ENCODE data around the gene EIF5A. TPM values are rescaled to one million over a fixed set of nuclear protein-coding genes. Genes with fewer than 3 reads are reported as not detected.

The EIF5A gene
- total RNA-seq = 435 and 611 TPM in 2 replicates

GRCh38 chr17:7306911-7307685, at the start of gene EIF5A:
TSS of gene EIF5A (plus strand) at chr17:7307628. CDS start at chr17:7309636, 2,008 bp downstream.

GRCh38 chr17:7262192-7262934, 45.1 kb upstream of the EIF5A start, which contains the start of gene CLDN7:
TSS of gene CLDN7 (minus strand) at chr17:7262478. CDS start at chr17:7262043, 435 bp downstream.

GRCh38 chr17:7281074-7281952, 26.1 kb upstream of the EIF5A start, which contains the start of gene SLC2A4:
TSS of gene SLC2A4 (plus strand) at chr17:7281718. CDS start at chr17:7281935, 217 bp downstream.

GRCh38 chr17:7294614-7295153, 12.7 kb upstream of the EIF5A start, which contains the start of gene YBX2:
TSS of gene YBX2 (minus strand) at chr17:7294639. CDS start at chr17:7294500, 139 bp downstream.

DNA sequence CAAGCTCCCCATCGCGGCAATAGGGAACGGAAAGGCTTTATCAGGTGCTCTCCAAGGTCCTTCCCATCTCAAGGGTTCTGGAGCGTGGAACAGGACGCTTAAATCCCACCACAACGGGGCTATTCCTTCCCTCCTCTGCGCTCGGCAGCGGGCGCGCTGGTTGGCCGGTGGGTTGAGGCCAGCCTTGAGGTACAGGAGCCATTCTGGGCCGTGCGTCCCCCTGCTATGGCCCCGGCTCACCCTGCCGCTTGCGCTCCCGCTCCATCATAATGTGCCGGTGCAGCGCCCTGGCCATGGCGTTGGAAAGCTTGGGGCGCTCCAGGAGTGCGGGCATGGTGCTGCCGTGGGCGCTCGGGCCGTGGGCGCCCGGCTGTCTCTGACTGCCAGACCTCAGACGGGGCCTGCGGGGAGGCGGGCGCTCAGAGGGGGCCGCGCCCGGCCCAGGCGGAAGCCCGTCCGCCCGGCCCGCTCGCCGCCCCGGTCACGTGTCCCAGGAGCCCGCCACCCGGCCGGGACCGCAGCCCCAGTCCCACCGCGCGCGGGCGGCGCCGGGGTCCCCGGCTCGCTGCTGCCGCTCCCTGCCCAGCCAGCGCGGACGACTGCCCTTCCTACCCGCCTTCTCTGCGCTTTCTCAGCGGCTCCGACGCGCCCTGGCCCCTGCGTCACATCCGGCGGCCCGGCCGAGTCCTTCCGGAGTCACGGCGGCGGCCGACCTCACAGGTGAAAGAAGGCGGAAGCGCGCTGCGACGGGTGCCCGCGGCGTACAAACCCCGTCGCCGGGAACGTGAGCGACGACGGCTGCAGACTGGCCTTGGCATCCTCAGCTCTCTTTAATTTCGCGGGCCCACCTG, 7.5 kb downstream of the EIF5A start, which contains the start of gene GPS2:
GPS2 (minus strand) TSS at position 642 of the 851 bp plus-strand sequence; CDS start at position 334, 308 bp downstream.

GRCh38 chr17:7328840-7329373, 21.5 kb downstream of the EIF5A start, which contains the start of gene NEURL4:
TSS of gene NEURL4 (minus strand) at chr17:7329335. CDS start at chr17:7329312, 23 bp downstream.

GRCh38 chr17:7336240-7337175, 29.1 kb downstream of the EIF5A start, which contains the start of gene ACAP1:
TSS of gene ACAP1 (plus strand) at chr17:7336529. CDS start at chr17:7336735, 206 bp downstream.

GRCh38 chr17:7351665-7352502, 44.5 kb downstream of the EIF5A start, which contains the start of gene KCTD11:
TSS of gene KCTD11 (plus strand) at chr17:7352162.

DNA sequence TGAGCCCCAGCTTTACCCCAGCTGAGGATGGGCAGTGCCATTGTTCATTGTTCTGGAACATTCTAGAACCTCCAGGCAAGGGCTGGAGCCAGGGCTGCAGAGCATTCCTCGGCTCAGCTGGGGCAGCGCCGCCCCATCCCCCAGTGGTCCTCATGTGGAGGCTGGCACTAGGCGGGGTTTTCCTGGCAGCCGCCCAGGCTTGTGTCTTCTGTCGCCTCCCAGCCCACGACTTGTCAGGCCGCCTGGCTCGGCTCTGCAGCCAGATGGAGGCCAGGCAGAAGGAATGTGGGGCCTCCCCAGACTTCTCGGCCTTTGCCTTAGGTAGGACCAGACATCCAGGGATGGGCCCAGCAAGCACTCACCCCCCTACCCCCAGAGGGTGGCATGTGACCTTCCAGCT, 47.6 kb downstream of the EIF5A start, which contains the start of gene TMEM95:
TMEM95 (plus strand) TSS at position 104 of the 400 bp plus-strand sequence; CDS start at position 153, 49 bp downstream.

Other genes with a start within 250 kb of the EIF5A start
- not detected in 2 replicates for gene CLEC10A, start 227.4 kb upstream of the EIF5A start, total RNA-seq
- gene ASGR2, start 192.8 kb upstream of the EIF5A start, total RNA-seq = not detected in 2 replicates
- gene ASGR1, start 128.3 kb upstream of the EIF5A start, total RNA-seq = 0.07 TPM in 1 of 2 replicates, not detected in the other
- gene DLG4, start 87.8 kb upstream of the EIF5A start, total RNA-seq = 1.0 and 9.3 TPM in 2 replicates
- 172 and 221 TPM in 2 replicates for gene ACADVL, start 87.7 kb upstream of the EIF5A start, total RNA-seq
- 62.4 and 66.6 TPM in 2 replicates for gene DVL2, start 73.1 kb upstream of the EIF5A start, total RNA-seq
- gene PHF23, start 68.2 kb upstream of the EIF5A start, total RNA-seq = 27.0 and 32.2 TPM in 2 replicates
- gene GABARAP, start 65.2 kb upstream of the EIF5A start, total RNA-seq = 57.8 and 81.4 TPM in 2 replicates
- 26.3 and 49.0 TPM in 2 replicates for gene CTDNEP1, start 55.9 kb upstream of the EIF5A start, total RNA-seq
- 11.0 and 16.7 TPM in 2 replicates for gene ELP5, start 55.4 kb upstream of the EIF5A start, total RNA-seq
- gene CLDN7, start 45.1 kb upstream of the EIF5A start, total RNA-seq = 453 and 573 TPM in 2 replicates
- gene SLC2A4, start 25.9 kb upstream of the EIF5A start, total RNA-seq = under 0.01 and 0.14 TPM in 2 replicates
- gene YBX2, start 13.0 kb upstream of the EIF5A start, total RNA-seq = 0.34 and 1.1 TPM in 2 replicates
- 29.4 and 30.4 TPM in 2 replicates for gene GPS2, start 7.7 kb downstream of the EIF5A start, total RNA-seq
- gene NEURL4, start 21.7 kb downstream of the EIF5A start, total RNA-seq = 15.7 and 22.5 TPM in 2 replicates
- 0.34 and 0.71 TPM in 2 replicates for gene ACAP1, start 28.9 kb downstream of the EIF5A start, total RNA-seq
- 7.2 and 21.0 TPM in 2 replicates for gene KCTD11, start 44.5 kb downstream of the EIF5A start, total RNA-seq
- not detected in 2 replicates for gene TMEM95, start 47.5 kb downstream of the EIF5A start, total RNA-seq
- 5.8 and 10.6 TPM in 2 replicates for gene TNK1, start 73.5 kb downstream of the EIF5A start, total RNA-seq
- gene PLSCR3, start 86.9 kb downstream of the EIF5A start, total RNA-seq = 12.6 and 28.2 TPM in 2 replicates
- gene TMEM256, start 96.5 kb downstream of the EIF5A start, total RNA-seq = 26.6 and 88.9 TPM in 2 replicates
- gene NLGN2, start 100.2 kb downstream of the EIF5A start, total RNA-seq = 1.4 and 6.1 TPM in 2 replicates
- gene SPEM1, start 112.7 kb downstream of the EIF5A start, total RNA-seq = not detected in 2 replicates
- not detected in 2 replicates for gene SPEM2, start 118.0 kb downstream of the EIF5A start, total RNA-seq
- gene SPEM3, start 121.2 kb downstream of the EIF5A start, total RNA-seq = not detected in 2 replicates
- gene TMEM102, start 127.8 kb downstream of the EIF5A start, total RNA-seq = 10.3 and 10.7 TPM in 2 replicates
- 19.1 and 44.3 TPM in 2 replicates for gene FGF11, start 131.9 kb downstream of the EIF5A start, total RNA-seq
- gene CHRNB1, start 137.4 kb downstream of the EIF5A start, total RNA-seq = 7.6 and 14.7 TPM in 2 replicates
- 17.4 and 37.4 TPM in 2 replicates for gene ZBTB4, start 172.0 kb downstream of the EIF5A start, total RNA-seq
- gene SLC35G6, start 173.8 kb downstream of the EIF5A start, total RNA-seq = not detected in 2 replicates
- 75.9 and 140 TPM in 2 replicates for gene POLR2A, start 176.7 kb downstream of the EIF5A start, total RNA-seq
- 0.34 and 2.5 TPM in 2 replicates for gene TNFSF12, start 241.4 kb downstream of the EIF5A start, total RNA-seq

Measured in nasal cavity respiratory epithelium epithelial cell of viscerocranial mucosa (primary cell).